ENCODE results near the gene STX17.

GRCh38 chr9:99878651-99879050 is 27.8 kb upstream of the STX17 start:
- TF ChIP-seq ZNF565 (CRISPR knock-in tag; conservative IDR thresholded peaks at IDR 0.05; ENCODE audit: low read depth): no peak
- no peak for TF ChIP-seq ARNTL (CRISPR knock-in tag; IDR thresholded peaks at IDR 0.05; ENCODE audit: borderline replicate concordance, low read depth)
- TF ChIP-seq ZNF70 (CRISPR knock-in tag; IDR thresholded peaks at IDR 0.05): no peak
- TF ChIP-seq ZNF8 (CRISPR knock-in tag; IDR thresholded peaks at IDR 0.05): no peak
- no peak for TF ChIP-seq PPARA (CRISPR knock-in tag; IDR thresholded peaks at IDR 0.05; ENCODE audit: borderline replicate concordance)
- TF ChIP-seq PATZ1 (CRISPR knock-in tag; IDR thresholded peaks at IDR 0.05; ENCODE audit: borderline replicate concordance): no peak
- TF ChIP-seq SNAI2 (CRISPR knock-in tag; IDR thresholded peaks at IDR 0.05): no peak
- no peak for TF ChIP-seq TCF4 (CRISPR knock-in tag; IDR thresholded peaks at IDR 0.05; ENCODE audit: borderline replicate concordance)
- no peak for TF ChIP-seq GLIS3 (CRISPR knock-in tag; IDR thresholded peaks at IDR 0.05)

Data from SK-N-SH treated with all-trans-retinoic acid at 6 μM for 48 hours (cell line).